Ishikawa (cell line): ENCODE data around the gene TNS1.
A peak's percentile ranks its signal among the peaks of the same experiment; 100 is the strongest.

Experiments
- CEBPB ChIP-seq: IDR thresholded peaks from 2 replicates; pipeline ENCODE4 v1.6.1; 2012
- CREB1 ChIP-seq: IDR thresholded peaks from 2 replicates; pipeline ENCODE4 v1.6.1; 2012; ENCODE audit warnings: low read depth
- EGR1 ChIP-seq: IDR thresholded peaks from 2 replicates; pipeline ENCODE4 v1.6.1; 2012
- EP300 ChIP-seq: IDR thresholded peaks from 2 replicates; pipeline ENCODE4 v1.6.1; 2012; ENCODE audit warnings: borderline replicate concordance
- FOXM1 ChIP-seq: IDR thresholded peaks from 2 replicates; pipeline ENCODE4 v1.6.1; 2012; ENCODE audit warnings: low read depth, borderline replicate concordance
- MAX ChIP-seq: IDR thresholded peaks from 2 replicates; pipeline ENCODE4 v1.6.1; 2012
- NFIC ChIP-seq: IDR thresholded peaks from 2 replicates; pipeline ENCODE4 v1.6.1; 2012
- RAD21 ChIP-seq: IDR thresholded peaks from 2 replicates; pipeline ENCODE4 v1.6.1; 2012; ENCODE audit warnings: low read depth
- REST ChIP-seq: IDR thresholded peaks from 2 replicates; pipeline ENCODE4 v1.6.1; 2012; ENCODE audit warnings: low read depth, mild to moderate bottlenecking
- TAF1 ChIP-seq: IDR thresholded peaks from 2 replicates; pipeline ENCODE4 v1.6.1; 2012; ENCODE audit warnings: low read depth, mild to moderate bottlenecking
- TCF12 ChIP-seq: IDR thresholded peaks from 2 replicates; pipeline ENCODE4 v1.6.1; 2012; ENCODE audit warnings: low read depth
- TEAD4 ChIP-seq: IDR thresholded peaks from 2 replicates; pipeline ENCODE4 v1.6.1; 2012
- USF1 ChIP-seq: IDR thresholded peaks from 2 replicates; pipeline ENCODE4 v1.6.1; 2012
- YY1 ChIP-seq: IDR thresholded peaks from 2 replicates; pipeline ENCODE4 v1.6.1; 2012; ENCODE audit warnings: low read depth
- ZBTB7A ChIP-seq: IDR thresholded peaks from 2 replicates; pipeline ENCODE4 v1.6.1; 2012; ENCODE audit warnings: low read depth

TNS1 gene

GRCh38 chr2:217935901-217936684 is 66.7 kb downstream of the TNS1 start:
- TF ChIP-seq TAF1 (no peak), TEAD4 (no peak), REST (no peak)

- TF ChIP-seq REST, result no peak
These were observed 67.4 kb downstream of the TNS1 start for GRCh38 chr2:217935235-217935879.

- TF ChIP-seq CEBPB, result peak; percentile 53; the same call in 1 of the 2 replicates
- TF ChIP-seq TCF12, result no peak
- no peak for TF ChIP-seq RAD21
- peak; percentile 52; the same call in 1 of the 2 replicates for TF ChIP-seq REST
These were observed 68.3 kb downstream of the TNS1 start for GRCh38 chr2:217934321-217935131.

GRCh38 chr2:217933617-217933993 is 69.2 kb downstream of the TNS1 start:
- no peak for TF ChIP-seq YY1
- no peak for TF ChIP-seq USF1
- TF ChIP-seq EGR1, result no peak
- no peak for TF ChIP-seq EP300
- no peak for TF ChIP-seq CREB1
- no peak for TF ChIP-seq FOXM1
- no peak for TF ChIP-seq MAX
- TF ChIP-seq CEBPB, result no peak
- no peak for TF ChIP-seq TAF1
- no peak for TF ChIP-seq REST
- TF ChIP-seq TEAD4, result no peak
- no peak for TF ChIP-seq TCF12
- TF ChIP-seq ZBTB7A, result no peak
- no peak for TF ChIP-seq NFIC
- no peak for TF ChIP-seq RAD21
